EL (cell line): ENCODE results near the gene MEF2B.

Experiments used
- DNase-seq: peaks from one replicate; pipeline ENCODE4 v3.0.0-alpha.2; 2016

MEF2B gene

GRCh38 chr19:19096641-19097627, 73.1 kb downstream of the MEF2B start:
- DNase-seq = no peak

GRCh38 chr19:19095691-19096090, 74.4 kb downstream of the MEF2B start:
- DNase-seq = no peak
